ENCODE measurements around the gene NKAIN2.
"Not testable (repeated sequence)": the region's sequence is repeated elsewhere in the genome, so short reads cannot be mapped to it uniquely, and the experiment has no call there.

Gene NKAIN2

DNA sequence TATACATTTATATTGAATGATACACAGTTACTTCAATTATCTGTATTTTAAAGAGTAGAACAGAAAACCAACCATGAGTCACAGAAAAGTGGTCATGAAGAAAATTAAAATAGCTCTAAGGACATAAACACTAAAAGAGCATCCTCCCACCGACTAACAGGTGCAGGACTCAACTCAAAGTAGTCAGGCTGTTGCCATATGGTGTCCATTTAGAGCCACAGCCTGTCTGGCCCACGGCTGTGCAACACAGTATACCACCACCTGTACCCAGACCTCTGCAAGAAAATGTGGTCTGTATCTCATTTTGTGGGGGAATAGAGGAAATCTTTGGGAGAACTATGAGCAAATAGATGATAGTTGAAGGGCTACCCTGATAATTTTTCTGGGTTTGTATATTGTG, 708.8 kb downstream of the NKAIN2 start:
- no peak for DNase-seq (ENCODE audit: low read depth)

DNA sequence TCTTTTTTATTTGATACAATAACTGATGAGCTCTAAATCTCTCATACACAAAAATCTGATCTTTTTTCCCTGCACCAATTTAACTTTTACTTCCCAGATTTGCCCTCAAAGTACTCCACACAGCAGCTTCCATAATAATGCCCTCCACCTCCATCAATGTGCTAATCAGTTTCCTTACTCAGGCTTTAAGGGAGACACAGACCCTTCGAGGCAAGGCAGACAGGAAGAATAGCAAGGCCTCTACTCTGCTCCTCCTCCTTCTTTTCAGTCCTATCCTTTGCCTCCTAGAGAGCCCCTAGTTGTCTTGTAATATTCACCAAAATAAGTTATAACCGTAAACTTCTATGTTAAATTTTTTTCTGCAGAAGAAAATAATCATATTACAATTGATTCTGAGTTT, 713.7 kb downstream of the NKAIN2 start:
- DNase-seq (ENCODE audit: low read depth): no peak

DNA sequence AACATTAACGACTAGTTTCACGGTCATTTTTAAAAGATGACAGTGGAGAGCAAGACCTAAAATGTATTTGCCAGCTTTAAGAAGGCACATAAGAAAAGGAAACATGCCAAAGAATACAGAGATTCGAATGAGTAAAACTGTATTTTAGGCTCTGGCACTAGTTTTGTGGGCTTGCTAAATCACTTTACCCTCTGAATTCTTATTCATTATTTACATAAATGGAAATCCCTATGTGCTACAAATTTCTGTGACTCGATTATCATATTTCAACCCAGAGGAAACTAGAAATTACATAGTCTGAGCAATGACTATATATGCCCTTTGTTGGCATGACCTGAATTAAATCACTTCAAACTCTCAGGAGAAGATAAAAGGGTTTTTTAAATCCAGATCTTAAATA, 716.8 kb downstream of the NKAIN2 start:
- DNase-seq (ENCODE audit: low read depth): no peak

DNA sequence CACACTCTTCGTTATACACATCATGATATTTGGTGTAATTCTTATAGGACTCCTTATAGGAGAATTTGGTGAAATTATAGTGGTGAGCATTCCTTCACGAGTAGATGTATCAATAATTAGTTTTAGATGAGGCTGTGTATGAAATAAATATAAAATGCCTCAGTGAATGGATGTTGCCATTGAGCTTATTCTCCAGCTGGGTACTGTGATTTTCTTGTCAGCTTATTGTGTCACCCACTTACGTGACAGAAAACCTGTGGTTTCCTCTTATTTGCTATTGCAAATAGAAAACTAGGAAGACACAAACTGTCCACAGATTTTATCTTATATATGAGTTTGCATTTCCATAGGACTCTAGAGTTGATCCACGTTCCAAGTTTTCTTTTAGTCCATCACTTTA, 718.7 kb downstream of the NKAIN2 start:
- no peak for DNase-seq (ENCODE audit: low read depth)

DNA sequence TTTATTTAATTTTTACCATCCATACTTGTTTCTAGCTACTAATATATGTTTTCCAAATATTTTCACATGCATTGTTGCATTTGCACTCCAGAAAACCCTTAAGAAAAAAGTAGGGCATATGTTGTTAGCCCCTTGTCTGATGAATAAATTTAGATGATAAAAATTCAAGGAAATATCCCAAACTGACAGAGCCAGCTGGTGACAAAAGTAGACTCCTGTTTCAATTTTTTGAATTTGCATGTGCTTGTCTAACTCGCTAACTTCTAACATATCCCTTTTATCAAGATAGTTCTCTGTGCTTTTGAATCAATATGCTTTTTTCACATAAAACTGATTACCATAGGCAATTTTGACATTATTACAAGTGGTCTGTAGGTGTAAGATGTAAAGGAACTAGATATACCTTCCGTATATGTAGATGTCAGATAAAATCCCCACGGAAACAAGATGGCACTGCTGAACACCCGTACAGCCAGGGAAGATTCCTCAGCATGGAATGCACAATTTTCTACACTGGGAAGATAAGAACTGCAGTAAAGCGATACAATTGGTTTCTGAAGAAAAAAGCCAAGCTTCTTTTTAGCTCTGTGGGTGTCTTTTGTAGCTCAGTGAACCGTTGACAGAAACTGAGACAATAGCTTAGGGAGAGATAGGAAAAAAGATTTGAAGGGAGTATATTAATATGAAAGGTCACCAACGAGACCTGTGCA, 721.0 kb downstream of the NKAIN2 start:
- no peak for DNase-seq (ENCODE audit: low read depth)

DNA sequence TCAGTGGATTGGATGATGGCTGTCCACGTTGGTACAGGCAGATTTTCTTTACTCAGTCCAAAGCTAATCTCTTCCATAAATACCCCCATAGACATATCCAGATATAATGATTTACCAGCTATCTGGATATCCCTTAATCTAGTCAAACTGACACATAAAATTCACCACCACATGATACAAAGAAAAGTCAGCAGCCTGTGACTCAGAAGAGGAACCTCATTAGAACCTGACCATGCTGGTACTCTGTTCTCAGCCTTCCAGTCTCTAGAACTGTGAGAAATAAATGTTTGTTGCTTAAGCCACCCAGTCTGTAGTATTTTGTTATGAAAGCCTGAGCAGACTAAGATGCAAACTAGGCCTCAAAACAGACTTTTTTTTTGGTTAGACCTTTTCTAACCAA, 727.3 kb downstream of the NKAIN2 start:
- DNase-seq (ENCODE audit: low read depth): no peak

DNA sequence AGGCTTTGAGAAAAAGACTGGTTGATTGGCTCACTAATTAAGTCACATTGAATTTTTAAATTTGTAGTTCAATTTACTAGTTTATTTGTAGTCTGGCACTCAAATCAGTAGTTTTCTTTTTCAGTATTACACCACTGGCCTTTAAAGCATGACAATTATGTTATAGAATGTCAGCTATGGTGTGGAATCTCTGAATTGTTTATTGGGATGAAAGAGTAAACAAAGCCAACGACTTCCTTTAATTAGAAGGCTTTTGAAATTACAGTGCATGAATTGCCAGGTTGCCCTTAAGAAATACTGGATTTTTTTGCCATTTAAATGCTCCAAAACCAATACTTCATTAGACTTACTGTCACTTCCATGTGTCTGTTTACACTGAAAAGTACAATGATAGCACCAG, 731.6 kb downstream of the NKAIN2 start:
- no peak for DNase-seq (ENCODE audit: low read depth)

DNA sequence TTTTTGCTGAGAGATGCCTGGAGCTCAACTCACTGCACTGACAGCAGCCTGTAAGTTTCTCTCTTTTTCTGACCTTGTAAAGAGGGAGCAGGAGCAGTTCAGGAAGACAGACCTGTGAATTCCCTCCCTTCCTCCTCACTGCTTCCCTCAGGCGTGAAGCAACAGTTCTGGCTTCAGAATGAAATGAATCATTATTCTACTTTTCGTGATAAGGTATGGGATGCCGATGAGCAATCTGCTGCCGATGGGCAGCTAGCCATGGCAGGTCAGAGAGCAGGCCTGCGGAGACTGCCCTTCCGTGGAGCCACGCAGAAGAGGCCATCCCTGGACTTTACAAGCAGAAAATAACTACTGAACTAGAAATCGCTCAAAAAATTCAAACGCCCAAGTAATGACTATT, 732.1 kb downstream of the NKAIN2 start:
- no peak for DNase-seq (ENCODE audit: low read depth)

DNA sequence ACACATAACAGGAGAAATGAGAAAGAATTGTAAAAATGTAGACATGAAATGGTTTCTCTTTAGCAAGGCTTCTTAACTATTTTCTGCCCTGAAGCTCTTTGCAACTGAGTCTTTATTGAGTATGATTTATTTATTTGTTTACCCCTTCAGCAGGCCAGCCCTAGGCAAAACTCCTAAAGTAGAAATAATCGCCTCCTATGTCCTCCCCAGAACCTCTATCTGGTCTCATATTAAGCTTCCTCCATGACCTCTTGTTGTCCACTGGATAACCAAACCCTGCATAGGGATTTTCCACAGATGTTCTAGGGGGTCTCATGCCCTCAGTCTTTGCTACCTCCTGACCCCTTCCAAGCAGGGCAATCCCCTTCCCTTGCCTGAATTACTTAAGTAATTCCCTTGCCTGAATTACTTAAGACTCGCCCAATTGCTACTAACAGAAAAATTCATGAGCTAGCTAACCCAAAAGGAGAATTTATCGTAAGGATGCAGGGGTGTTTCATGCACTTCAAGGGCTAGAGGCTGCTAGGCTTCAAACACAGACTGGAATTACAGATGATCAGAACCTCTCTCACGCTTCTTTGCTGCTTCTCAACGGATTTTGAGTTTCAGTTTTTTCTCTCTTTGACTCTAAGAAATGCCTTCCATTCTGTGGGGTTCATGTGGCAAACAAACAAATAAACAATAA, 732.6 kb downstream of the NKAIN2 start:
- DNase-seq (ENCODE audit: low read depth): no peak

DNA sequence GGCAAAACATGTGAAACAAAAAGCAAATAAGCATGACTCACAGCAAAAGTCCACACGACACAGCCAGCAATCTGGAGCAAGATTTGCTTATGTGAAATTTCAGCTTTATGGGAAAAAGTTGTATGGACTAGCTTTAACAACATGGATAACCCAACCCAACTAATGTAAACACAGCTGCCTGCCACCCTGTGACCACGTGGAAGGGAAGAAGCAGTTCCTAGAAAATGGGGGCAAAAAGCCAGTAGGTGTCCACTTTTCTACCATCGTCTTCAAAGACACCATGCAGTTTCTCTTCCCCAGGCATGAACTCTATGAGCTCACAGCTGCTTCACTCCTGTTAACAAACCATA, 733.2 kb downstream of the NKAIN2 start:
- DNase-seq (ENCODE audit: low read depth): no peak

DNA sequence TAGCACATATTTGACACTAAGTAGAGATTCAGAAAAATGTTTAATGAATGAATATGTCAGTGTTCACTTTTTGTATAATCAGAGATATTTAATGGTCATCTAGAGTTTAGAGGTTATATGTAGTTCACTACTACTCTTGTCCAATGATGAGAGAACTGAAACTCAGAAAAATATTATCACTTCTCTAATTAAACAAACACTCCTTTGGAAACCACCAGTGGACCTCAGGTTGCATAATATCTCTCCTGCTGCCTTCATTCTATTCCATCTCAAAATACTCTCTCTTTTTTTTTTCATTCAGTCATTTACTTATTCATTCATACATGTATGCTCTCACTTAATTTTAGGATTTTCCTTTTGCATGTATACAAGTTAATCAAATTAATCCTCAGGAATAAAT, 735.4 kb downstream of the NKAIN2 start:
- no peak for DNase-seq (ENCODE audit: low read depth)

DNA sequence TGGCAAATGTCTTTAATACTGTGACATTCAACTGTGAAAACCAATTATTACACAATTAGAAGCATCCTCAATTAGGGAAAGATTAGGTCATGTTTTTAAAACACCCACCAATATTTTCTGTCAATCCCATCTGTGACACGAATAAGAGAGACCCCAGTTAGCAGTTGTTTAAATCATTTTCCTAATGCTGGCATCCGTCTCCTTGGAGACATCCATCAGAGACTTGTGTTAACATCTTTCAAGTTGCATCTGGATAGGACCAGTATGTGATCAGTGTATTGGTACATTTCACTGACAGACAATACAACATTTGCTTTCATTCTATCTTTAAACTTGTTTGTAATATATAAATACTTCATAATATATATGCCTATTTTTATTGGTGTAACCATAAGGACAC, 737.9 kb downstream of the NKAIN2 start:
- no peak for DNase-seq (ENCODE audit: low read depth)

DNA sequence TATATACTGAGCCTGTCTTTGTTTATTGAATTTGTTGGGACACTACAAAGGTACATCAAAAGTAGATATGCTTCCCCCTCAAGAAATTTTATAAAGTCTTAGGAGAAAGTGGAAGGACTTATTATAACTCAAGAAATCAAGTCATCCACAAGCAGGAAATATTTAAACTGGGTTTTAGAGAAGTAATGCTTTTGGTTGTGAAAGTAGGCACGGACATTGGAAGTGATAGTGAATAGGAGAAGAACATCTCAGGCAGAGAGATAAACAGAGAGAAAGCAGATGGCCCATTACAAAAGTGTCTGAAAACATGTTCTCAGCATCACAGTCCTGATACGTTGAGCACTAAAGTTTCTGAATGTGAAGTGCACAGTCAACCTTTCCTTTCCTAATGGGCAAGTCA, 742.9 kb downstream of the NKAIN2 start:
- DNase-seq (ENCODE audit: low read depth): no peak

DNA sequence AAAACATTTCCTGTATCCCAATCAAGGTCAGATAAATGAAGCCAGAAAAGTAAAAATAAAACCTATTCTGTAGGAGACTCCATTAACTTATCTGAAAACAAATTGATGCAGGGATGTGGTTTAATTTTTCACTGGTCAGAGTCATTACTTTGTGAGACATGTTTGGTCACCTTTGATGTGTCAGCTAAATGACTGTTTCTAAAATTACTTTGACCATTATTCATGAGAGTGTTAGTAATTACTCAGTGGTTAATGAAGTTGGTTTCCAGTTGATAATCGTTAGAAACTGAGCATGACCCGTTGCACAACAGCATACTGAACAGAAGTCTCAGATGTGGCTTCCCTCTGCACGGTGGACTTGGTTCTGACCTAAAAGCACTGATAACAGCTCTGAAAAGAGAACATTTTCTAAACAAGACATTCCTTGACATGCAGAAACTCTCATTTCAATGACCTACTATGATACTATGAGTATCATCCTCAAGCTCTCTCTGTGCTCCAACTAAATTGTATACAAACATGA, 748.1 kb downstream of the NKAIN2 start:
- DNase-seq (ENCODE audit: low read depth): no peak

DNA sequence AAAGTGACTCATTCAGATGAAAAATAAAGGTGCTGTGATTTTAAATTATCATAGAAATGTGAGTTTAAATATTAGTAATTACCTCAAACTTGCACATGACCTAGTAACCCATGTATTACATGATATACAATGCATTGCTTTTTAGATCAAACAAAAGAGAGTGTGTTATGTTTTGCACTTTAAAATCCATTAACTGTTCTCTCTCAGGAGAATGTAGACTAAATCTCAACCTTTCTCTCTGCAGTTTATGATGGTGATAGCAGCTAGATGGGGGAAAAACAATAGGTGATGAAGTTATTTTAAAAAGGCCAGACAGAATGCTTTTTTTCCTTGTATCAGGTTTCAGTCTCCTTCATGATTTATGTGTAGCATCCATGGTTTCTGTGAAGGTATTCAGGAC, 754.2 kb downstream of the NKAIN2 start:
- no peak for DNase-seq (ENCODE audit: low read depth)

DNA sequence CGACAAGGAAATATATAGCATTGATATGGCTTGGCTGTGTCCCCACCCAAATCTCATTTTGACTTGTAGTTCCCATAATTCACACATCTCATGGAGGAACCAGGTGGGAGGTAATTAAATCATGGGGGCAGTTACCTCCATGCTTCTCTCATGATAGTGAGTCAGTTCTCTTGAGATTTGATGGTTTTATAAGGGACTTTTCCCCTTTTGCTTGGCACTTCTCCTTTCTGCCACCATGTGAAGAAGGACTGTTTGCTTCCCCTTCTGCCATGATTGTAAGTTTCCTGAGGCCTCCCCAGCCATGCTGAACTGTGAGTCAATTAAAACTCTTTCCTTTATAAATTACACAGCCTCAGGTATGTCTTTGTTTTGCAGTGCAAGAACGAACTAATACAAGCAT, 756.4 kb downstream of the NKAIN2 start:
- DNase-seq (ENCODE audit: low read depth): not testable (repeated sequence)

DNA sequence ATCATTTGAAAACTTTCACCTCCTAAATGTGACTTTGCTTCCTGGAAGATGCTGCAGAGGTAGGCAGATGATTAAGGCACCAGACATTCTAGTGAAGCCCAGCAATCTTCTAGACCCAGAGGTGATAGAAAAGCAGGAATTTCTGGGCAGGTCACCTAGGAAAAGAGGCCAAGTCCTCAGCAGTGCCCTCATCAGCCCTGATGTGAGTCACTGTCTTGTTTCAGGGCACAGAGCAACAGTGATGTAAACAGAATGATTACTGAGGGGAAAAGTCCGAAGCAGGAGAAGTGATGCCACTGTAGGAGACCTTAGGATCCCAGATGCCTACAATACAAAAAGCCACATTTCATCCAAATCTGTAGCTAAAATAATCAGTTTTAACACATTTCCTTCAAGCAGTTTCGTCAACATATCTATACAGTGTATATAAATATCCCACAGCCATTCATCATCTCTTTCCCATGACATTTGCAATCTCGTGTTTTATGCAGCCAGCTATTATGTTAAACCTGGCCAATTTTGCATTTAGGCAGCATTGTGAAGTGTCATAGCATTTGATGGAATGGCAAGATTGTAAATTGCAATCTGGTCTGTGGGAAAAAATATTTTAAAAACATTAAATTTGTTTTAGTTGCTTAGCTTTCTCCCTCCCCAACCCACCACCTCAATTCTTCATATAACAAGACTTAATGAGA, 757.4 kb downstream of the NKAIN2 start:
- no peak for DNase-seq (ENCODE audit: low read depth)

DNA sequence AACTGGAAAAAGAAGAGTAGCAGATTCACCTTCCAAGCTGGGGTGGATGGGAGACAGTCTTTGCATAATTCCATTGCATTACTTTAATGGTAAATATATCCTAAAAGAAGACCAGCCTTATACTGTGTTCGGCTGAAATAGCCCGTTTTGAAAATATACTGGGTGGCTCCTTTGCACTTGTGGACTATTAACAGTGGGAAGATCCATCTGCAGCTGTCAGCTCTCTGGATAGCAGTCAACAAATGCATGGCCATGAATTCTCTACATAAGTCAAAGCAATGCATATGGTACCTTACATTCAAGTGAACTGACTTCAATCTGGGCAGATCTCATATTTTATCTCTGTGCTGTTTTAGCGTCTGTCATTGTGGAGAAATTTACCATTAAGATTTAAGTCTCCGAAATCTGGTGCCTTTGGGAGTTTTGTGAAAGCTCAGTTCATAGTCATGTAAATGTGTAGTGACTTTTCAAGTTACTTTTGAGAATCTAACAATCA, 758.0 kb downstream of the NKAIN2 start:
- DNase-seq (ENCODE audit: low read depth): no peak

DNA sequence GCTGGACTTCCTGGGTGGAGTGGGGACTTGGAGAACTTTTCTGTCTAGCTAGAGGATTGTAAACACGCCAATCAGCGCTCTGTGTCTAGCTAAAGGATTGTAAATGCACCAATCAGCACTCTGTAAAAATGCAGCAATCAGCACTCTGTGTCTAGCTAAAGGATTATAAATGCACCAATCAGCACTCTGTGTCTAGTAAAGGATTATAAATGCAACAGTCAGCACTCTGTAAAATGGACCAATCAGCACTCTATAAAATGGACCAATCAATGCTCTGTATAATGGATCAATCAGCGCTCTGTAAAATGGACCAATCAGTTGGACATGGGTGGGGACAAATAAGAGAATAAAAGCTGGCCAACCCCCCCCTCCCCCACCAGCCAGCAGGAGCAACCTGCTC, 760.5 kb downstream of the NKAIN2 start:
- DNase-seq (ENCODE audit: low read depth): not testable (repeated sequence)

DNA sequence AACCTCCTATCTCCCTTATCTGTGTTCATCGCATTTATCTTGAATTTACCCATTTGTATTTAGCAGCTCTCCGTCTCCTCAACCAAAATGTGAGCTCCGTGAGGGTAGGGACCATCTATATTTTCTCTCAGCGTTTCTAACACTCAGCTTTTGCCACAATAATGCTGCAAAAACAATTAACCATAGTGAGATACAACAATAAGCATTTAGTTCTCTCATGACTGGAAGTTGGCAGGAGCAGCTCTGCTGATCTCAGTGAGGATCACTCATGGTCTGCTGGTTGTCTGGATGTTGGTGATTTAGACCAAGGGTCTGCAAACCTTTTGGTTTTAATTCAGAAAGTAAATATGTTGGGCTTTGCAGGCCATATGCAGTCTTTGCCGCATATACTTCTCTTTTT, 763.7 kb downstream of the NKAIN2 start:
- no peak for DNase-seq (ENCODE audit: low read depth)

DNA sequence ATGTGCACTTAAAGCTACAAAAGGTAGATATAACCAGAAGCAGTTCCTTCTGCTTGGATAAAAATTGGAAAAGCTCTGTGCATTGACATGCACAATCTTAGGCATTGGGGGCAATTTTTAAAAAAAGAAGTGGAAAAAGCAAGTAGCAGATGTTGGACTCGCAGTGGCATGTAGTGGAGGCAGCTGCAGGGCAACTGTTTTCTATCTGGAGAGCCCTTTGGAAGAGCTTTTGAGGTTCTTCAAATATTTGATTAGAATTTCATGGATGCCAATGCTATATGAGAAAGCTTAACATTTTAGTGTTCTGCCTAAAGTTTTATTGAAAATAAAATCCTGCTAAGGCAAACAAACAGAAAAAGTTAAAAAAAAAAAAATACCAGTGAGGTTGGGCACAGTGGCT, 770.3 kb downstream of the NKAIN2 start:
- no peak for DNase-seq (ENCODE audit: low read depth)

DNA sequence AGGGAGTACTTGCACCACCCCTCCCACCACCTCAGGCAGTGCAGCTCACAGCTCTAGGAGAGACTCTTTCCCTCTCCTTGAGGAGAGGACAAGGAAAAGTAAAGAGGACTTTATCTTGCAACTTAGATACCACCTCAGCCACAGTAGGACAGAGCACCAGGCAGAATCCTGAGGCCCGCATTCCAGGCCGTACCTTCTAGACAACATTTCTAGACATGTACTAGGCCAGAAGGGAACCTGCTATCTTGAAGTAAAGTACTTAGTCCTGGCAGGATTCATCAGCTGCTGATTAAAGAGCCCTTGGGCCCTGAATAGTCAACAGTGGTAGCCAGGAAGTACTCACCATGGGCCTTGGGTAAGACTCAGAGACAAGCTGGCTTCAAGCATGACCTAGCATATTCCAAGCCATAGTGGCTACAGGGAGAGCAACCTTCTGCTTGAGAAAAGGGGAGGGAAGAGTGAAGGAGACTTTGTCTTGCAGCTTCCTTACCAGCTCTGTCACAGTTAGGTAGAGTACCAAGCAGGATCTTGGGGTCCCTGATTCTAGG, 774.1 kb downstream of the NKAIN2 start:
- DNase-seq (ENCODE audit: low read depth): no peak

DNA sequence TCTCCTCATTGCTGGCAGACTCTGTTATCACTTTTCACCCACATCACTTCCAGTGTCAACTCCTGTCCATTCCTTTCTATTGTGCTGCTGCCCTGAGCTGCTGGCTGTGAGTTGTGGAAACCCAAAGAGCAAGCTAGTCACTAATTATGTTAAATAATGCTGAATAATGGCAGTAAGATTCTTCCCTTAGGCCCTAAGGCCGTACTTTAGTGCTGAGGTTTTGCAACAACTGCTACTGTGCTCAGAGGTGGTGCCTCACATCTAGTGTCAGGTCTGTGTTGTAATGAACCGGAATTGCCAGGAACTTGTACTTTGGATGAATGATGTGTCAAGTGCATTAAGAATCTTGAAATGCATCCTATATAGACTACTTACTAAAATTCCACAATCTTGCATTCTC, 786.3 kb downstream of the NKAIN2 start:
- DNase-seq (ENCODE audit: low read depth): no peak
